GM13976 (cell line): ENCODE data around the gene ARMS2.

ENCODE experiments used
- DNase-seq: peaks from one replicate; pipeline ENCODE4 v3.0.0; 2012; ENCODE audit warnings: low spot score
- in situ Hi-C: fragments of 300-500 bp; cut with MboI; formaldehyde crosslinking; loops from one replicate; pipeline ENCODE4 v1.12.0; 2022; ENCODE audit warnings: low sequenced_read_pairs, mixed read lengths, inconsistent platforms; ENCODE audit not compliant: unreplicated experiment
- TF ChIP-seq, protein P1 (sequence below): IDR thresholded peaks from 2 replicates; pipeline ENCODE4 v1.5.1; 2012; ENCODE audit warnings: borderline replicate concordance, mild to moderate bottlenecking; ENCODE audit not compliant: insufficient read depth; ENCODE audit errors: extremely low read depth, missing control alignments, control extremely low read depth

The ARMS2 gene

DNA sequence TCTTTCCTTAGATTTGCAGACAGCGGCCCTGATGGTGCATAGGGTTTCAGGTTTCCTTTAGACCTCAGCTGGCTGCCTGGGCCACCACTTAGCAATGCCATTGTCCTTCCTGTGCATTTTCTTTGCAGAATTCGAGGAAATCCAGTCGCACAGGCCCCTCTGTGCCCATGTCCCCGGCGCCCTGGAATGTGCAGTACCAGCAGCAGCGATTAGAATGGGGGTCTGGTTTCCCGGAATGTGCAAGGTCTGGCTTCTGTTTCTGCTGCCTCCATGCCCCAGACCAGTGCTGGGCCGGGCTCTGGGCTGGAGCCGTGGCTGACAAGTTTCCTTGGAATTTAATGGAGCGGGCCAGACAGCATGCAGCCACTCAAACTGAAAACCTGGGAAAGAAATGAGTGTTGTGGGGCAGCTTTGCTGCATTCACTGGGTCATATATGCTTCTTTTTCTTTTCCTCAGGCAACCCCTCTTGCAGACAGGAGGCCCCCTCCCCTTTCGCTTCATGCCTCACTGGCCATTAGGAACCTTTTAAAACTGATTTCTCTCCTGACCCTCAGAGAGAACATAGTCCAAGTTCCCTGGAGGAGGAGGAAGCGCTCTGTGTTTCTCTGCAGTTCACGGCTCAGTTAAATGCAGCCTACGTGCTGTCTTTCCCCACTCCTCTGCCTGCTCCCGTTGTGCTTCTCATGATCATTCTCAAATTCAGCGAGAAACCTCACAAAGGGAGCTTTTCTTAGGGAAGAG is 21.3 kb downstream of the ARMS2 start:
- no peak for DNase-seq
- TF ChIP-seq, protein P1, sequence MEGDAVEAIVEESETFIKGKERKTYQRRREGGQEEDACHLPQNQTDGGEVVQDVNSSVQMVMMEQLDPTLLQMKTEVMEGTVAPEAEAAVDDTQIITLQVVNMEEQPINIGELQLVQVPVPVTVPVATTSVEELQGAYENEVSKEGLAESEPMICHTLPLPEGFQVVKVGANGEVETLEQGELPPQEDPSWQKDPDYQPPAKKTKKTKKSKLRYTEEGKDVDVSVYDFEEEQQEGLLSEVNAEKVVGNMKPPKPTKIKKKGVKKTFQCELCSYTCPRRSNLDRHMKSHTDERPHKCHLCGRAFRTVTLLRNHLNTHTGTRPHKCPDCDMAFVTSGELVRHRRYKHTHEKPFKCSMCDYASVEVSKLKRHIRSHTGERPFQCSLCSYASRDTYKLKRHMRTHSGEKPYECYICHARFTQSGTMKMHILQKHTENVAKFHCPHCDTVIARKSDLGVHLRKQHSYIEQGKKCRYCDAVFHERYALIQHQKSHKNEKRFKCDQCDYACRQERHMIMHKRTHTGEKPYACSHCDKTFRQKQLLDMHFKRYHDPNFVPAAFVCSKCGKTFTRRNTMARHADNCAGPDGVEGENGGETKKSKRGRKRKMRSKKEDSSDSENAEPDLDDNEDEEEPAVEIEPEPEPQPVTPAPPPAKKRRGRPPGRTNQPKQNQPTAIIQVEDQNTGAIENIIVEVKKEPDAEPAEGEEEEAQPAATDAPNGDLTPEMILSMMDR, result no peak
- in situ Hi-C loops, result no loop called here

DNA sequence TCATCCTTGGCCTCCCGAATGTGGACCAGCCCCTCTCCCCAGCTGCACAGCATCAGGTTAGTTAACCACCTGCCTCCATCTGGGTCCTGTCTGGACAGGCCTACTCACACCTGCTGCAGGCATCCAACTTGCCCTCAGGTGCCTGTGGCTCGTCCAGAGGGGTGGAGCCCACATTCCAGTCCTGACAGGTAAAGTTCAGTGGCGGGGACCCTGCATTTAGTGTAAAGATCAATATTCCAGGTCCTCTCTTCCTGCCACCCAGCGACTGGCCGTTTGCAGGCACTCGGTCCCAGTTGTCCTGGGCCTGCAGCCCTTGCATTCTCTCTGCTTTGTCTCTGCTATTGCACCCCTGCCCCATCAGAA is 21.9 kb downstream of the ARMS2 start:
- TF ChIP-seq, protein P1, result no peak
- in situ Hi-C loops, result no loop called here
- no peak for DNase-seq

DNA sequence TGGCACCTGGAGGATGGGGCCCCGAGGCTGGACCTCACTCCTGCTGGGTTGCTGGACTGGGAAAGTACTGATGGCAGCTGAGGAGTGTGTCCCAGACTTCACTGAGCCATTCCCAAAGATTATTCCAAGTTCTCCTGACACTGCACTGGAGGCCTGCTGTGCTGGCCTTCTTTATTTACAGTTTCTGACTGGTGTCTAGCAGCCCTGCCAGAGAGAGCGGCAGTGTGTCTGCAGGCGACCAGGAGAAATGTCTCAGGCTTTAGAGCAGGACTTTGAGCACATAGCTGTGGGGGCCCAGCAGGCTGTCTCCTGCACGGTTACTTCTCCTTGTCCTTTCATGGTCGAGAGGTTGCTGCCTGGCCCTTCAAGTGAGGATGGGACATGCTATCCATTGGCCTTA is 23.0 kb downstream of the ARMS2 start:
- TF ChIP-seq, protein P1, result no peak
- in situ Hi-C loops, result no loop called here
- DNase-seq, result no peak

DNA sequence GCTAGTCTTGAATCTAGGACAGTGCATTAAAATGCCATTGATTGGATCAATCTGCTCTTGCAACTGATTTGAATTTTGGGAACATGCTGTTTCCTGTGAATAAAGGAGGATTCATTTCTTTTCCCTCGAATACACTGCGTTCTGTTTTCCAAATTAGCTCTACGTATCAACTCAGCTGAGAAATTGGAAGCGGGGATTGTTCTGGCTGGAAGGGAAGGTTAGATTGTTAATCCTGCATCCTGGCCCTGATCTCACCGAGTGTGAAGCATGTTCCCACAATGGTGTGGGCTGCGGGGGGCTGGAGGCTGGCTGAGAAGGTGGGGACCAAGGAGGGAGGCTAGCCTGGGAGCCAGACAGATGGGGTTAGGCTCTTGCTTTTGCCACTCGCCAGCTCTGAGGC is 24.5 kb downstream of the ARMS2 start:
- in situ Hi-C loops, result no loop called here
- TF ChIP-seq, protein P1, result no peak
- no peak for DNase-seq

DNA sequence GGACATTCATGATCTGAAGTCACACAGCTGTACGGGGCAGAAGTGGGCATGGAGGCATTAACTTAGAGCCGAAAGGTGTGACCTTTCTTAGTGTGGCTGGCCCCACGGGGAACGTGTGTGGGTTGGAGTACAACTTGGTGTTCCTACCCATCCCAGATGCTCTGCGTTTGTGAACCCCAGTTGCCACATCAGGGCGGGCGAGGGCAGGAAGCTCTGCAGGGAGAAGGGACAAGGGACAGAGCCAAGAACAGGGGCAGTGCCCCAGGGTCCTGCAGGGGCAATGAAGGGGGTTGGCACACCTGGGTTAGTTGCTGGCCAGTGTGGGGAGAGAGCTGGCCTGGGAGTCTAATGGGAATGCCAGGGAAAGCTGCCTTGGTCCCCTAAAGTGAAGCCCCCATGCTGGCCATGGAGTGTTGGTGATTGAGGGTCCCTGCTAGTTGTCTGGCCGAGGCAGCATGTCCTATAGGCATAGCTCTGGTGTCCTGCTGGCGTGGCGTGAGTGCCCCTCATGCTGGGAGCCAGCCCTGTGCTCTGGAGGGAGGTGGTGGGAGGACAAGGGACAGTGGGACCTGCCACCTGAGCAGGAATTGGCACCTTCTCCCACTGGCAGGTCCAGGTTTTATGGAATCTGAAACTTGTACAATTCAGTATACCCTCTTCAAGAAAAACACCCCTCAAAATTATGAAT is 25.8 kb downstream of the ARMS2 start:
- in situ Hi-C loops, result no loop called here
- no peak for DNase-seq
- TF ChIP-seq, protein P1, result no peak

DNA sequence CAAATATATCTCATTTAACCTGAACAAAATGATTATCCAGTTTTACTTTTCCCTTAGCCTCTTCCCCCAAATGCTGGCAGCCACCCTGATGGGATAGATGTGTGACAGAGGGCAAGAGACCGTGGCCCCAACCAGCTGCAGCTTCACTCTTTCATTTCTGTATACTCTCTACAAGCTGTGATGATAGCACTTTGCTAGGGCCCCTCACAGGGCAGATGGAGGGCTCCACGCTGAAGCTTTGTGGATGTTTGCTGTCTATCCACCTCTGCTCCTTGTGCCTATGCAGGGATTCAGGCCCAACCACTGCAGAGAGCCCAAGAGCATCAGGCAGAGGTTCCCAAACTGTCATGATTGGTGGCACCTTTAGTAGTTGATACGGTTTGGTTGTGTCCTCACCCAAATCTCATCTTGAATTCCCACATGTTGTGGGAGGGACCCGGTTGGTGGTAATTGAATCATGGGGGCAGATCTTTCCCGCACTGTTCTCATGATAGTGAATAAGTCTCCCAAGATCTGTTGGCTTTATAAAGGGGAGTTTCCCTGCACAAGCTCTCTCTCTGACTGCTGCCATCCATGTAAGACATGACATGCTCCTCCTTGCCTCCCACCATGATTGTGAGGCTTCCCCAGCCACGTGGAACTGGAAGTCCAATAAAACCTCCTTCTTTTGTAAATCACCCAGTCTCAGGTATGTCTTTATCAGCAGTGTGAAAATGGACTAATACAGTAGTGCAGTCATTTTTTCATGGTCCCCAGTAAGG is 27.0 kb downstream of the ARMS2 start:
- in situ Hi-C loops, result no loop called here
- TF ChIP-seq, protein P1, result no peak

More for the DNA sequence above, 27.0 kb downstream of the ARMS2 start:
- no peak for DNase-seq
